DND-41 (cell line): ENCODE data around the gene COL4A1.

Experiments
- ATAC-seq: fragments of 200-7000 bp; cut with Tn5 transposase; 3 replicates; pipeline ENCODE4 v1.9.1; 2021; ENCODE audit warnings: low read depth; ENCODE audit not compliant: insufficient read depth
- DNase-seq: peaks from one replicate; pipeline ENCODE4 v3.0.0-alpha.2; 2020
- H2AFZ ChIP-seq: 2 replicates; pipeline ENCODE4 v1.6.0; 2012; ENCODE audit warnings: low read depth, low read length
- H3K27ac ChIP-seq: 2 replicates; pipeline ENCODE4 v1.5.1; 2012; ENCODE audit warnings: low read length, inconsistent platforms
- H3K27me3 ChIP-seq: fragments of 200-600 bp; sonication (generic); 2 replicates; pipeline ENCODE4 v1.6.0; 2012; ENCODE audit warnings: low read length, mild to moderate bottlenecking, inconsistent platforms; ENCODE audit not compliant: insufficient read depth, poor library complexity
- H3K36me3 ChIP-seq: 2 replicates; pipeline ENCODE4 v1.5.1; 2012; ENCODE audit warnings: low read length, inconsistent platforms; ENCODE audit not compliant: insufficient read depth
- H3K4me1 ChIP-seq: 2 replicates; pipeline ENCODE4 v1.5.1; 2012; ENCODE audit warnings: mild to moderate bottlenecking, low read length; ENCODE audit not compliant: insufficient read depth
- H3K4me2 ChIP-seq: 2 replicates; pipeline ENCODE4 v1.6.0; 2012; ENCODE audit warnings: mild to moderate bottlenecking, moderate library complexity, low read length, inconsistent platforms; ENCODE audit not compliant: insufficient read depth
- H3K4me3 ChIP-seq, 2 experiments: fragments of 200-600 bp in 1 of 2; shearing (Covaris generic) in 1 of 2; 2 replicates each; pipeline ENCODE4 v1.5.1; 2012 to 2016; ENCODE audit warnings: inconsistent platforms in 2 of 2, low read length in 2 of 2, mild to moderate bottlenecking in 2 of 2, low read depth in 1 of 2, moderate library complexity in 1 of 2
- H3K79me2 ChIP-seq: 2 replicates; pipeline ENCODE4 v1.6.0; 2012; ENCODE audit warnings: low read length, inconsistent platforms; ENCODE audit not compliant: insufficient read depth
- H3K9ac ChIP-seq: 2 replicates; pipeline ENCODE4 v1.6.0; 2012; ENCODE audit warnings: low read depth, mild to moderate bottlenecking, inconsistent platforms, low read length, moderate library complexity
- H3K9me3 ChIP-seq: 2 replicates; pipeline ENCODE4 v1.5.1; 2012; ENCODE audit warnings: low read length, moderate library complexity, mild to moderate bottlenecking, inconsistent platforms; ENCODE audit not compliant: insufficient read depth, severe bottlenecking
- H4K20me1 ChIP-seq: 2 replicates; pipeline ENCODE4 v1.6.0; 2012; ENCODE audit warnings: low read length; ENCODE audit not compliant: insufficient read depth
- EZH2 ChIP-seq: IDR thresholded peaks from 3 replicates; pipeline ENCODE4 v1.6.1; 2012; ENCODE audit warnings: borderline replicate concordance, low read depth, mild to moderate bottlenecking, moderate library complexity, low read length, inconsistent platforms; ENCODE audit not compliant: severe bottlenecking
- TF ChIP-seq, protein P1 (sequence below): IDR thresholded peaks from 2 replicates; pipeline ENCODE4 v1.5.1; 2012; ENCODE audit warnings: borderline replicate concordance, low read length, moderate library complexity, mild to moderate bottlenecking; ENCODE audit not compliant: poor library complexity, severe bottlenecking; ENCODE audit errors: extremely low read depth

Gene COL4A1

DNA sequence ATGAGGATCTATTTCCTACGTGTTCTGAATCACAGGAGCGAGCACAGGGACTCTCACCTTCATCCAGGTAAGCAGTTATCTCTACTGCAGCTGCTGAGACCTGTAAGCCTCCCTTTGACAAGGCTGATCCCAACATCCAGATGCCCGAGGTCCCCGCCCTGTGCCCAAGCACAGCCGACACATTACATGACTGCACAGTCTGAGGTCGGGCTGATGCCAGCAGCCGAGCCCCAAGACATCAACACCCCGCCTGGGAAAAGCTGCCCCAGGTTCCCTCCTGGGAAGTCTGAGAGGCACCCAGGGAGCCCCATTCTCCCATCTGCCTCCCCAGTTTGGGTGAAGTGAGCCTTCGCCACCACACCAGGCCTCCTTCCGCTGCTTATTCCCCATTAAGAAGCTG is 95.9 kb downstream of the COL4A1 start:
- Histone ChIP-seq H2AFZ (no peak overlapping the region), H4K20me1 (peaks cover 3% of the 10 kb centered on the region; the same call in 1 of the 2 replicates), H3K79me2 (no peaks in the 10 kb centered on the region), H3K4me3 (no peak overlapping the region), H3K4me1 (no peaks in the 10 kb centered on the region), H3K27me3 (peaks cover 33% of the 10 kb centered on the region), H3K36me3 (no peaks in the 10 kb centered on the region), H3K27ac (no peak overlapping the region), H3K4me2 (no peak overlapping the region), H3K9ac (no peak overlapping the region), H3K9me3 (no peaks in the 10 kb centered on the region)
- DNase-seq = no peak
- TF ChIP-seq EZH2 = no peak
- TF ChIP-seq, protein P1, sequence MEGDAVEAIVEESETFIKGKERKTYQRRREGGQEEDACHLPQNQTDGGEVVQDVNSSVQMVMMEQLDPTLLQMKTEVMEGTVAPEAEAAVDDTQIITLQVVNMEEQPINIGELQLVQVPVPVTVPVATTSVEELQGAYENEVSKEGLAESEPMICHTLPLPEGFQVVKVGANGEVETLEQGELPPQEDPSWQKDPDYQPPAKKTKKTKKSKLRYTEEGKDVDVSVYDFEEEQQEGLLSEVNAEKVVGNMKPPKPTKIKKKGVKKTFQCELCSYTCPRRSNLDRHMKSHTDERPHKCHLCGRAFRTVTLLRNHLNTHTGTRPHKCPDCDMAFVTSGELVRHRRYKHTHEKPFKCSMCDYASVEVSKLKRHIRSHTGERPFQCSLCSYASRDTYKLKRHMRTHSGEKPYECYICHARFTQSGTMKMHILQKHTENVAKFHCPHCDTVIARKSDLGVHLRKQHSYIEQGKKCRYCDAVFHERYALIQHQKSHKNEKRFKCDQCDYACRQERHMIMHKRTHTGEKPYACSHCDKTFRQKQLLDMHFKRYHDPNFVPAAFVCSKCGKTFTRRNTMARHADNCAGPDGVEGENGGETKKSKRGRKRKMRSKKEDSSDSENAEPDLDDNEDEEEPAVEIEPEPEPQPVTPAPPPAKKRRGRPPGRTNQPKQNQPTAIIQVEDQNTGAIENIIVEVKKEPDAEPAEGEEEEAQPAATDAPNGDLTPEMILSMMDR = no peak
- ATAC-seq = no peak

DNA sequence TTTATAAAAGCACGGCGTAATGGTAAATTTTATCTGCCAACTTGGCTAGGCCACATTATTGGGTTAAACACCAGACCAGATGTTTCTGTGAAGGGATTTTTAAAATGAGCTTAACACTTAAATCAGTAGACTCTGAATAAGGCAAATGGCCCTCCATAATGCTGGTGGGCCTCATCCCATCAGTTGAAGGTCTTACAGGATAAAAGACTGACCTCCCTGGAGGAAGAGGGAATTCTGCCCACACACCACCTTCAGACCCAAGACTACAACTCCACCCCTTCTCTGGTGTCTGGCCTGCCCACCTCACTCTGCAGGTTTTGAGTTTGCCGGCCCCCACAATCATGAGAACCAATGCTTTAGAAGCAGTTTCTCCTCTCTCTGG is 96.4 kb downstream of the COL4A1 start:
- no peaks in the 10 kb centered on the region for H3K79me2 ChIP-seq
- no peak overlapping the region for H2AFZ ChIP-seq
- H3K27me3 ChIP-seq = peaks cover 30% of the 10 kb centered on the region
- H3K4me2 ChIP-seq = no peak overlapping the region
- ATAC-seq = no peak
- H4K20me1 ChIP-seq = peaks cover 3% of the 10 kb centered on the region; the same call in 1 of the 2 replicates
- no peaks in the 10 kb centered on the region for H3K36me3 ChIP-seq
- no peaks in the 10 kb centered on the region for H3K4me1 ChIP-seq
- no peaks in the 10 kb centered on the region for H3K9me3 ChIP-seq
- no peak for TF ChIP-seq EZH2
- TF ChIP-seq, protein P1 = no peak
- H3K27ac ChIP-seq = no peak overlapping the region
- H3K9ac ChIP-seq = no peak overlapping the region
- no peak overlapping the region for H3K4me3 ChIP-seq
- DNase-seq = no peak

DNA sequence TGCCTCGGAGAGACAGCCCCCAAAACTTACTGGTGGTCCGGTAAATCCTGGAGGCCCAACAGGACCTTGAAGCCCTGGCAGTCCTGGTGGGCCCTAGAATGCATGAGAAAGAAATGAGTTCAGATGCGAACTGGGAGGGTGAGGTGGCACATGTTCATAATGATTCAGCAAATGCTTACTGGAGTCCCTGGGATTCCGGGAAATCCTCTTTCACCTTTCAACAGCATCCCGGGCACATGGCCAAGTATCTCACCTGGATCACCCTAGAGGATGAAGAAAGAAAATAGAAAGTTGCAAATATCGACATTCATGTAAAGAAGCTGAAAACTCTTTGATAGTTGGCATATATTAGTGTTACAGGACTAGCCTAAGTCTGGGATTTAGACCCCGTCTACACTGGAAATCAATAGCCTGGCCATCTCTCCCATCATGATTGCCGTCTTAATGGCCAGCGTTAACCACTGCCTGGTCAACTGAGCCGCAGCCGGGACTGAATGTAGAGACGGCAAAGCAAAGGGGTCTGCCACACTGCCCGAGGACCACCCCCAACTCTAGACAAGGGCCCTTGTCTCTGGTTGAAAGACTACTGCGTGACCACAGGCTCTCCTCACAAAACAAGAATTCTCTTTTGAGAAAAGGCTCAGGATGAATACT is 96.9 kb downstream of the COL4A1 start:
- ATAC-seq (no peak), DNase-seq (no peak)
- no peaks in the 10 kb centered on the region for H3K4me1 ChIP-seq
- no peak for TF ChIP-seq EZH2
- no peak overlapping the region for H3K9ac ChIP-seq
- H3K4me3 ChIP-seq = no peak overlapping the region
- peaks cover 3% of the 10 kb centered on the region; the same call in 1 of the 2 replicates for H4K20me1 ChIP-seq
- H3K27me3 ChIP-seq = peaks cover 27% of the 10 kb centered on the region
- no peaks in the 10 kb centered on the region for H3K9me3 ChIP-seq
- H3K36me3 ChIP-seq = no peaks in the 10 kb centered on the region
- H2AFZ ChIP-seq = no peak overlapping the region
- no peak overlapping the region for H3K4me2 ChIP-seq
- H3K79me2 ChIP-seq = no peaks in the 10 kb centered on the region
- H3K27ac ChIP-seq = no peak overlapping the region

DNA sequence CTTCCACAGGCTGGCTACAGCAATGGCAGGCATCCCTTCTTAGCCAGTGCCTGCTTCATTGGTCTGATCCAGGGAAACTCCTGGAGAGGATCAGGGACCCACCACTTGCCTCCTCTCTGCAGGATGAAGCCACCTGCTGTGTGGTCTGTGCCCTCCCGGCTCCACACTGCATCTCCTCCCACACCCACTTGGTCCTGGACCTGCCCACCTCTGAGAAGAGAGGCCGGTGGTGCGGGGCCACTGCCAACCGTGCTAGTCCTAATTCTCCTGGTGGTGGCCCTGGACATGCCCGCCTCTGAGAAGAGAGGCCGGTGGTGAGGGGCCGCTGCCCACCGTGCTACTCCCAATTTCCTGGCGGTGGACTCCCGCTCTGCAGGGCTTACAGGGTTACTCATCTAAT is 98.8 kb downstream of the COL4A1 start:
- H2AFZ ChIP-seq = no peak overlapping the region
- no peak overlapping the region for H3K9ac ChIP-seq
- no peaks in the 10 kb centered on the region for H3K36me3 ChIP-seq
- no peak for DNase-seq
- H3K9me3 ChIP-seq = no peaks in the 10 kb centered on the region
- no peak for ATAC-seq
- H3K27me3 ChIP-seq = peaks cover 25% of the 10 kb centered on the region
- H3K4me2 ChIP-seq = no peak overlapping the region
- H3K4me1 ChIP-seq = no peaks in the 10 kb centered on the region
- no peak overlapping the region for H3K4me3 ChIP-seq
- peaks cover 3% of the 10 kb centered on the region; the same call in 1 of the 2 replicates for H4K20me1 ChIP-seq
- no peak for TF ChIP-seq EZH2
- TF ChIP-seq, protein P1 = no peak
- no peak overlapping the region for H3K27ac ChIP-seq
- H3K79me2 ChIP-seq = no peaks in the 10 kb centered on the region
